Stimulated activated CD8-positive, alpha-beta memory T cell treated with anti-CD3 and anti-CD28 coated beads, Interleukin-4, amount 100 ng/mL, for 4 hours (primary cell): ENCODE measurements around the gene C10orf67.

ENCODE experiments used
- DNase-seq, 2 donors: peaks; one replicate each; pipeline ENCODE4 v3.0.0-alpha.2; 2020; ENCODE audit warnings: low read depth in 2 of 2, low spot score in 1 of 2

Gene C10orf67

GRCh38 chr10:23174074-23174976 lies 170.3 kb downstream of the C10orf67 start:
- DNase-seq = no peak

GRCh38 chr10:23173214-23174073 lies 171.2 kb downstream of the C10orf67 start:
- DNase-seq = no peak

- DNase-seq = no peak
These were observed 172.0 kb downstream of the C10orf67 start for GRCh38 chr10:23172429-23173213.

GRCh38 chr10:23171232-23171876 lies 173.2 kb downstream of the C10orf67 start:
- no peak for DNase-seq

GRCh38 chr10:23158370-23158769 lies 186.2 kb downstream of the C10orf67 start:
- no peak for DNase-seq

GRCh38 chr10:23157691-23158369 lies 186.8 kb downstream of the C10orf67 start:
- no peak for DNase-seq

- DNase-seq = no peak
These were observed 187.3 kb downstream of the C10orf67 start for GRCh38 chr10:23157239-23157681.

- no peak for DNase-seq
These were observed 188.0 kb downstream of the C10orf67 start for GRCh38 chr10:23156447-23157150.

- no peak for DNase-seq
These were observed 189.4 kb downstream of the C10orf67 start for GRCh38 chr10:23155169-23155568.
